ENCODE measurements around the gene EEF2KMT.
"Not testable (repeated sequence)": the region's sequence is repeated elsewhere in the genome, so short reads cannot be mapped to it uniquely, and the experiment has no call there.

DNA sequence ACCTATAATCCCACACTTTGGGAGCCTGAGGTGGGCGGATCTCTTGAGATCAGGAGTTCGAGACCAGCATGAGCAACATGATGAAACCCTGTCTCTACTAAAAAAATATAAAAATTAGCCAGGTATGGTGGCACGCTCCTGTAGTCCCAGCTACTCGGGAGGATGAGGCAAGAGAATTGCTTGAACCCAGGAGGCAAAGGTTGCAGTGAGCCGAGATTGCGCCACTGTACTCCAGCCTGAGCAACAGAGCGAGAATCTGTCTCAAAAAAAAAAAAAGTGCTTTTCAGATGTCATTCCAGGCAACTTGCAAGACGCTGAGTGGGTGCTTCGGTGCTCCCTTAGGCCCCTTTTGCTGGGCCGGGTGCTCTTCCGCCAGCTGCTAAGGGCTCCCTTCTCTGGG lies 53.0 kb downstream of the EEF2KMT start:
- TF ChIP-seq POLR2AphosphoS5 (IDR thresholded peaks at IDR 0.05); POLR2A (IDR thresholded peaks at IDR 0.05; ENCODE audit: low read depth); EP300 (IDR thresholded peaks at IDR 0.05); CTCF (IDR thresholded peaks at IDR 0.05): not testable (repeated sequence)
